Fibroblast of lung (primary cell): ENCODE results near the gene SLC25A5. TPM values are rescaled to one million over a fixed set of nuclear protein-coding genes. Genes with fewer than 3 reads are reported as not detected.

Experiments used
- DNase-seq, 2 donors: peaks; one replicate each; pipeline versions ENCODE4 v3.0.0 to v3.0.0-alpha.2; 2010; ENCODE audit warnings: low read depth in 2 of 2
- H2AFZ ChIP-seq: 2 replicates; pipeline ENCODE4 v1.5.1; 2012; ENCODE audit warnings: low read length, control low read depth, inconsistent platforms
- H3K27ac ChIP-seq: 2 replicates; pipeline ENCODE4 v1.5.1; 2011; ENCODE audit warnings: low read length, control low read depth; ENCODE audit not compliant: insufficient read depth
- H3K27me3 ChIP-seq: 2 replicates; pipeline ENCODE4 v1.5.1; 2011; ENCODE audit warnings: mild to moderate bottlenecking, low read length; ENCODE audit not compliant: control insufficient read depth, insufficient read depth
- H3K36me3 ChIP-seq: 2 replicates; pipeline ENCODE4 v1.5.1; 2011; ENCODE audit warnings: low read length; ENCODE audit not compliant: control insufficient read depth, insufficient read depth
- H3K4me1 ChIP-seq: 2 replicates; pipeline ENCODE4 v1.5.1; 2011; ENCODE audit warnings: low read length; ENCODE audit not compliant: control insufficient read depth, insufficient read depth; ENCODE audit errors: extremely low read depth
- H3K4me2 ChIP-seq: 2 replicates; pipeline ENCODE4 v1.5.1; 2011; ENCODE audit warnings: low read length, control low read depth; ENCODE audit not compliant: insufficient read depth; ENCODE audit errors: extremely low read depth
- H3K4me3 ChIP-seq, 4 experiments: fragments of 200-600 bp in 1 of 4; sonication (generic) in 1 of 4; replicated peaks in 1 of 4; 2 replicates each; pipeline ENCODE4 v1.5.1; 2011 to 2016; ENCODE audit warnings: low read length in 4 of 4, low read depth in 3 of 4, mild to moderate bottlenecking in 3 of 4, control low read depth in 2 of 4, inconsistent platforms in 1 of 4, mixed read lengths in 1 of 4; ENCODE audit not compliant: insufficient read depth in 1 of 4; ENCODE audit errors: control extremely low read depth in 1 of 4
- H3K79me2 ChIP-seq: 2 replicates; pipeline ENCODE4 v1.5.1; 2012; ENCODE audit warnings: mild to moderate bottlenecking, low read length, inconsistent platforms; ENCODE audit not compliant: control insufficient read depth, insufficient read depth
- H3K9ac ChIP-seq: 2 replicates; pipeline ENCODE4 v1.5.1; 2011; ENCODE audit warnings: mild to moderate bottlenecking, low read length, control low read depth; ENCODE audit not compliant: insufficient read depth
- H3K9me3 ChIP-seq: 2 replicates; pipeline ENCODE4 v1.5.1; 2012; ENCODE audit warnings: low read depth, low read length; ENCODE audit not compliant: control insufficient read depth, insufficient read depth
- H4K20me1 ChIP-seq: 2 replicates; pipeline ENCODE4 v1.5.1; 2011; ENCODE audit warnings: low read length; ENCODE audit not compliant: control insufficient read depth, insufficient read depth; ENCODE audit errors: extremely low read depth
- EZH2 ChIP-seq: IDR thresholded peaks from 2 replicates; pipeline ENCODE4 v1.5.1; 2012; ENCODE audit warnings: low read length, control low read depth, mild to moderate bottlenecking; ENCODE audit errors: missing control alignments
- polyA plus RNA-seq, 2 donors: library from polyadenylated mRNA; depleted of rRNA in 1 of 2; stranded (reverse) in 1 of 2; unstranded in 1 of 2; fragments of >200 nt; gene quantifications; 2 replicates each; pipeline ENCODE4 v1.2.1, GENCODE V29; 2011 to 2012; ENCODE audit warnings: missing spikeins in 1 of 2
- total RNA-seq: library from RNA; depleted of rRNA; stranded (reverse); fragments of >200 nt; gene quantifications from 2 replicates; pipeline ENCODE4 v1.2.1, GENCODE V29; 2014
- TF ChIP-seq, protein P1 (sequence below), 2 donors: IDR thresholded peaks in 1 of 2; conservative IDR thresholded peaks in 1 of 2; 1 replicate in 1 of 2; 2 replicates in 1 of 2; pipeline ENCODE4 v1.5.1; 2011 to 2012; ENCODE audit warnings: low read length in 2 of 2, control low read depth in 1 of 2, inconsistent platforms in 1 of 2, low read depth in 1 of 2, mild to moderate bottlenecking in 1 of 2

The SLC25A5 gene
- total and polyA plus RNA-seq, 2 donors (not counting 1 experiment from before 2014, with no cell fraction given), result 157 to 255 TPM

DNA sequence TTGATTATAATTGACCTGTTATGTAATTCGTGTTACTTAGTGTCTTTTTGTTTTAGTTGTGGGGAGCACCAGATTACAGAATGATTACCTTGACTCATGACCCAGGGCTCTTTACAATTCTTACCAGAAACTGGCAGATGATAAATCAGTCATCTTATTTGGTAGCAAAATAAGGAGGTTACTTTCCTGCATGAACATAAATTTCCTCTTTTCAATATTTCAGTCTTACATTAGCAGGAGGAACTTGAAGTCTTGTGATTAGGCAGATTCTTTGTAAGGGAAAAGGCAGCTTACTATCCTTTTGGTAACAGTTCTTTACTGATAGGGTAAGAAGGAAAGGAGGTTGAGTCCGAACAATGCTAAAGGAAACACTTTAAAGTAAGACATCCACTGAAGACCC is 26.0 kb upstream of the SLC25A5 start:
- H3K27ac ChIP-seq, result no peak overlapping the region

GRCh38 chrX:119453202-119453601 is 15.0 kb upstream of the SLC25A5 start:
- H2AFZ ChIP-seq, result no peak overlapping the region
- H3K36me3 ChIP-seq, result no peaks in the 10 kb centered on the region
- H3K4me3 ChIP-seq, result no peak overlapping the region
- no peak overlapping the region for H3K9ac ChIP-seq
- H3K4me1 ChIP-seq, result no peaks in the 10 kb centered on the region
- no peaks in the 10 kb centered on the region for H4K20me1 ChIP-seq
- H3K4me2 ChIP-seq, result no peak overlapping the region
- no peaks in the 10 kb centered on the region for H3K9me3 ChIP-seq
- TF ChIP-seq, protein P1, sequence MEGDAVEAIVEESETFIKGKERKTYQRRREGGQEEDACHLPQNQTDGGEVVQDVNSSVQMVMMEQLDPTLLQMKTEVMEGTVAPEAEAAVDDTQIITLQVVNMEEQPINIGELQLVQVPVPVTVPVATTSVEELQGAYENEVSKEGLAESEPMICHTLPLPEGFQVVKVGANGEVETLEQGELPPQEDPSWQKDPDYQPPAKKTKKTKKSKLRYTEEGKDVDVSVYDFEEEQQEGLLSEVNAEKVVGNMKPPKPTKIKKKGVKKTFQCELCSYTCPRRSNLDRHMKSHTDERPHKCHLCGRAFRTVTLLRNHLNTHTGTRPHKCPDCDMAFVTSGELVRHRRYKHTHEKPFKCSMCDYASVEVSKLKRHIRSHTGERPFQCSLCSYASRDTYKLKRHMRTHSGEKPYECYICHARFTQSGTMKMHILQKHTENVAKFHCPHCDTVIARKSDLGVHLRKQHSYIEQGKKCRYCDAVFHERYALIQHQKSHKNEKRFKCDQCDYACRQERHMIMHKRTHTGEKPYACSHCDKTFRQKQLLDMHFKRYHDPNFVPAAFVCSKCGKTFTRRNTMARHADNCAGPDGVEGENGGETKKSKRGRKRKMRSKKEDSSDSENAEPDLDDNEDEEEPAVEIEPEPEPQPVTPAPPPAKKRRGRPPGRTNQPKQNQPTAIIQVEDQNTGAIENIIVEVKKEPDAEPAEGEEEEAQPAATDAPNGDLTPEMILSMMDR (conservative IDR thresholded peaks at IDR 0.05 in 1 of 2, IDR thresholded peaks at IDR 0.05 in 1 of 2; ENCODE audit: low read depth in 1 of 2, low read length in 2 of 2), result no peak
- no peak for TF ChIP-seq EZH2
- no peaks in the 10 kb centered on the region for H3K79me2 ChIP-seq
- no peaks in the 10 kb centered on the region for H3K27me3 ChIP-seq
- no peak for DNase-seq
- H3K27ac ChIP-seq, result no peak overlapping the region

More for the DNA sequence above, 26.0 kb upstream of the SLC25A5 start:
- Histone ChIP-seq H2AFZ (no peak overlapping the region), H3K4me1 (no peaks in the 10 kb centered on the region), H4K20me1 (no peaks in the 10 kb centered on the region), H3K27me3 (no peaks in the 10 kb centered on the region), H3K36me3 (no peaks in the 10 kb centered on the region), H3K4me2 (no peak overlapping the region), H3K9ac (no peak overlapping the region), H3K4me3 (no peak overlapping the region), H3K79me2 (no peaks in the 10 kb centered on the region), H3K9me3 (no peaks in the 10 kb centered on the region)
- TF ChIP-seq, protein P1 (conservative IDR thresholded peaks at IDR 0.05 in 1 of 2, IDR thresholded peaks at IDR 0.05 in 1 of 2; ENCODE audit: low read depth in 1 of 2, low read length in 2 of 2), result no peak
- no peak for TF ChIP-seq EZH2
- no peak for DNase-seq

DNA sequence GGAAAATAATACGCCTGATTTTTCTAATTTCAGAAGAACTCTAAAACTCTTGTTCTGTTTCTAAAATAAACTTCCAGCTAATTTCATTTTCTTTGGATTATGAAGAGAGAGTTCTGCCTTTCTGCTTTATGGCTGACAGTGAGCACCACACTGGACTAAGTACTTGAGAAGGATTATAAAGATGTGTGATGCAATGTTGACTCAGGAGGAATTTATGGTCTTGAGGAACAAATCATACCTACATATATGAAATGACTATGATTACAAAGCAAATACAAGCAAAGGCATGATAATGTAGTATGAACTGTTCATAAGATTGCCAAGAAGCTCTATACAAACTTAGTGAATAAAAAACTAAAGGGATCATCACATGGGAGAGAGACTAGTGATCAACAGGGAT is 13.0 kb upstream of the SLC25A5 start:
- no peak for TF ChIP-seq EZH2
- TF ChIP-seq, protein P1 (conservative IDR thresholded peaks at IDR 0.05 in 1 of 2, IDR thresholded peaks at IDR 0.05 in 1 of 2; ENCODE audit: low read depth in 1 of 2, low read length in 2 of 2), result no peak
- Histone ChIP-seq H3K4me2 (no peak overlapping the region), H3K79me2 (no peaks in the 10 kb centered on the region), H2AFZ (no peak overlapping the region), H3K9me3 (no peaks in the 10 kb centered on the region), H3K4me3 (no peak overlapping the region), H3K9ac (no peak overlapping the region), H3K36me3 (no peaks in the 10 kb centered on the region), H3K27ac (no peak overlapping the region), H3K27me3 (no peaks in the 10 kb centered on the region), H3K4me1 (no peaks in the 10 kb centered on the region), H4K20me1 (no peaks in the 10 kb centered on the region)
- DNase-seq, result peak; percentile 22 to 25
